GM18508 (cell line): ENCODE measurements around the gene NOB1.
"Not testable (repeated sequence)": the region's sequence is repeated elsewhere in the genome, so short reads cannot be mapped to it uniquely, and the experiment has no call there.

ENCODE experiments used
- ATAC-seq: cut with Tn5 transposase; IDR thresholded peaks from one replicate; pipeline ENCODE4 v1.9.1; 2021; ENCODE audit warnings: moderate number of reproducible peaks; ENCODE audit not compliant: insufficient read depth, unreplicated experiment

Gene NOB1

DNA sequence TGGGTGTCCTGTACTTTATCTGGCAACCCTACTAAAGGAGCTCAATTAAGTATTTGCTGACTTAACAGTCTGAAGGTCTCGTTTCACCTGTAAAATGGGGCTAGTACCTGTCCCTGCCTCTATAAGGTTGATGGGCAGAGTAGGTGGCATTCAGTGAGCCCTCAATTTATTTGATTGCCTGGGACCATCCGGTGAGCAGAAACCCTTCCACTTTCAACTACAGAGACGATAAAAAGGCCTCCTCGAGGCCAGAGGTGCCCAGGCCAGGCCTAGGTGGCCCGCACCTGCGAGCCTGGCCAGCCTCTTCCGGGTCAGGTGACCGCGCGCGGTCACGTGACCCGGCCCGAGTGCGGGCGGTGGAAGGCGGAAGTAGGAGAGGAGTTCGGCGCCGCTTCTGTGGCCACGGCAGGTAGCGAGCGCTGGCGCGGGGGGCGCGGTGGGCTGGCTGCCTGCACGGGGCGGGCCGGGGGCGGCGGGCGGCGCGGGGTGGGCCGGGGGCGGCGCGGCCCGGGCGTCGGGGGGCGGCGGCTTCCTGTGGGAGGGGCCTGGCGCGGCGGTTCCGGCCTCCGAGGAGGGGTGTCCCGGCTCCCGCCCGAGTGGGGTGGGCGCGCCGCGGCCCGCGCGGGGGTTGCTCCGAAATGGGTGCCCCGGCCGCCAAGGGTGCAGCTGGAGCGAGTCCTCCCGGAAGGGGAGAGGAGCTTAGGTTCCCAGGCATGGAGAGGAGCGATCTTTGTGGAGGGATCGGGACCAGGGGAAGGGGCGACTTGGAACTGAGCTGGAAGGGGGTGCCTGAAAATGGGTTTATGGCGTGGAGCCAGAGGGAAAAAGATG lies 7.5 kb upstream of the NOB1 start, which contains the start of gene WWP2:
Gene WWP2, plus strand, starts transcription at position 350 of the 831 bp plus-strand sequence. CDS start 24,679 bp downstream, outside the sequence.
- no peak for ATAC-seq

DNA sequence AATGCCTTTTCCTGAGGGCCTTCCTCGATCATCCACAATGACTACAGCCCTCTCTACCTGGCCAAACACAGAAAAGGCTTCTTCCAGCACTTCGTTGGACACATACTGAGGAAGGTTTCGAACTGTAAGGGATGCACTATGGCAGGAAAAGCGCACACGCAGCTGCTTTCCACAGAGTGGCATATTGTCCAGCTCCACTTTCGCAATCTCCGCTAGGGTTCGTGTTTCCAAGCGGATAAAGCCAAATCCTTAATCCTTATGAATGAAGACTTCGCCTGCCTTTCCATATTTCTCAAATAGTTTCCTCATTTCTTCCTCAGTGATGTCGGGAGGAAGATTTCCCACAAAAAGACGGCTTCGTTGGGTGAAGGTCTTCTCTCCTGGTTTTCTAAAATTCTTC lies 2.6 kb upstream of the NOB1 start:
- not testable (repeated sequence) for ATAC-seq

DNA sequence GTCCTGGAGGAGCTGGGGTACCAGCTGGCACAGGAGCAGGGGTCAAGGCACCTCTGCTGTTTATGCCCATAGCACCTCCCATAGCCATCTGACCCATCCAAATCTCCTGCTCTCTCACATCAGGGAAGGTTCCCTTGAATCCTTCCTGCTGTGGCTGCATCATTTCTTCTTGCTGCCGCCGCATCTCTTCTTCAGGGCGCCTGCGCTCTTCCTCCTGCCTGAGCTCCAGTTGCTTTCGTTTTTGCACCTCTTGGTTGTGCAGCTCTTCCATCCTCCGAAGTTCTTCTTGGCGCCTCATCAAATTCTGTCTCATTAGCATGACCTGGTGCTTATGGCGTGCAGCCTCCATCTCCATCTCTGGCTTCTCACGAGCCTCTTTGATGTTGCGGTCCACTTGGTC lies 2.0 kb upstream of the NOB1 start:
- ATAC-seq = no peak

DNA sequence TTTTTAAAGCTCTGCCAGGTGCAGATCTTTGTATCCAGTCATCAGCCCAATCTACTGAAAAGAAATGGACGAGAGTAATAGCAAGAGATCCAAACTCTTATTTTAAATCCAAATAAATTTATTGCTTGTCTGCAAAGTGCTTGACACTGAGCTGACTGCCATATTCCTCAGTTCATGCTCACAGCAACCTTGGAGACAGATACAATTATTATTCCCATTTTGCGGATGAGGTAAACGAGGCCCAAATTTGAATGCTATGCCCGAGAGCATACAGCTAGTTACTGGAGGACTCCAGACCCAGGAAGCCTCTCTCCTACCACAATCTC lies 620 bp downstream of the NOB1 start:
- no peak for ATAC-seq

DNA sequence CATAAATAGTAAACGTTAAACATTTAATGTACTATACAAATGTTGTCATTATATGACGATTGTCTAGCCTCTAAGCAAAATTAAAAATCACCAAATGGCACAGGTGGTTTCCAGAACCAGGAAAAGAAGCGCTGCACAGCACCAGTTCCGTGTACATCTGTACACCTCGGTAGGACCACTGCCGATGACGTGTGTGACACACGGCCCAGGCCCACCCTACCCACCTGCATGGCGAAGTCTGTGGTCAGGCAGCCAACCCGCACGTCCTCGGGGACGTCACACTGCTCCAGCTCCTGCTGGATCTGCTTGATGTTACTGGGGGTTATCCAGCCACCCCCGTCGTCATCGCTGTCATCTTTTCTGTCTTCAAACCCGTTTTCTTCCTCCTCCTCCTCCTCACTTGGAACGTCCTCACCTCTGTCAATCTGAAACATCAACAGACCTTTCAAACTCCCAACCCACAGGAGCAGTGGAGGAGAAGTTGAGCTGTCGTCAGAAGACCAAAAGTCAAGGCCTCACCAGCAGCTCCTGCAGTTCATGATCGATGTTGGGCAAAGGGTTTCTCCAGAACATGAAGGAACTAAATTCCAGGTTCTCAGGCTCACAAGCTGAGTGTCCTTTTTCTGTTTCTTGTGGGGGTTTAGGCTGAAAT lies 5.9 kb downstream of the NOB1 start:
- ATAC-seq = no peak

DNA sequence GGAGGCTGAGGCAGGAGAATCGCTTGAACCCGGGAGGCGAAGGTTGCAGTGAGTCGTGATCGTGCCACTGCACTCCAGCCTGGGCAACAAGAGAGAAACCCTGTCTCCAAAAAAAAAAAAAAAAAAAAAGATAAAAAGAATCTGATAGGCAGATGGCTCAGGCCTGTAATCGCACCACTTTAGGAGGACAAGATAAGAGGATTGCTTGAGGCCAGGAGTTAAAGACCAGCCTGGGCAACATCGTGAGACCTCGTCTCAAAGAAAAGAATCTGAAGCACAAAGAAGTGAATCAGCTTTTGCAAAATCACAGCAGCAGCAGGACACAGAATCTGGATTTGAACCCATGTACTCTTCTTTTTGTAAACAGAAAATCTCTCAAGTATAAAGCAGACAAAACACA lies 7.6 kb downstream of the NOB1 start:
- ATAC-seq = no peak

DNA sequence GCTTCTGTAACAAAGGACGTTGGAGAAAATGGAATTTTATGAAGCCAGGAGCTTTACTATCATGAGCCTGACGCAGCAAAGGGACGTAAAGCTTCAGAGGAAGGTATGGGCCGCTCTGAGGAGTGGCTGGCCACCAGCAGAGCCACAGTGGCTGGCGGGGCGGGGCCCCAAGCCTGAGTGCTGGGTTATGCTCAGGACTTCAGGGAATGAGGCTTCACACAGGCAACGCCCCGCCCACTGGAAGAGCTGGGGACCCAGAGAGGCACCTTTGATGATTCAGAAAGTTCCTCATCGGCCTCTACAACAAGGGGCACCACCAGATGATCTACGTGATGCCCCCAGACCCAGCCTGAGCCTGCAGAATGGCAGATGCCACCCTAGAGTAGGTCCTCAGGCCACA lies 8.8 kb downstream of the NOB1 start:
- no peak for ATAC-seq

DNA sequence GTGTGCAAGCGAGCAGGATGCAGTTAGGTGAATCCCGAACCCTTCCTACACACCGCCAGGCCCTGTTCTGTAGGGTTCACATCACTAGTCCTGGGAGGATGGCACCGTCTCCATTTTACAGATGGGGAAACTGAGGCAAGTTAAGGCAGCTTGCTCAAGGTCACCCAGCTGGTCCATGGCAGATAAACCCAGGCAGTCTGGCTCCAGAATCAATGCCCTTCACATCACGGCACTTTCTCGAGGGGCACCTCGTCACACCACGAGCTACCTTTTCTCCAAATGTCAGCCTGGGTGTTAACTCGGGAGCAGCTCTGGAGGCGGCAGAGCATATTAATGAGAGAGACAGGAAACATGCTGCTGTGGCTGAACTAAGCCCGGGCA lies 9.5 kb downstream of the NOB1 start:
- ATAC-seq = no peak

DNA sequence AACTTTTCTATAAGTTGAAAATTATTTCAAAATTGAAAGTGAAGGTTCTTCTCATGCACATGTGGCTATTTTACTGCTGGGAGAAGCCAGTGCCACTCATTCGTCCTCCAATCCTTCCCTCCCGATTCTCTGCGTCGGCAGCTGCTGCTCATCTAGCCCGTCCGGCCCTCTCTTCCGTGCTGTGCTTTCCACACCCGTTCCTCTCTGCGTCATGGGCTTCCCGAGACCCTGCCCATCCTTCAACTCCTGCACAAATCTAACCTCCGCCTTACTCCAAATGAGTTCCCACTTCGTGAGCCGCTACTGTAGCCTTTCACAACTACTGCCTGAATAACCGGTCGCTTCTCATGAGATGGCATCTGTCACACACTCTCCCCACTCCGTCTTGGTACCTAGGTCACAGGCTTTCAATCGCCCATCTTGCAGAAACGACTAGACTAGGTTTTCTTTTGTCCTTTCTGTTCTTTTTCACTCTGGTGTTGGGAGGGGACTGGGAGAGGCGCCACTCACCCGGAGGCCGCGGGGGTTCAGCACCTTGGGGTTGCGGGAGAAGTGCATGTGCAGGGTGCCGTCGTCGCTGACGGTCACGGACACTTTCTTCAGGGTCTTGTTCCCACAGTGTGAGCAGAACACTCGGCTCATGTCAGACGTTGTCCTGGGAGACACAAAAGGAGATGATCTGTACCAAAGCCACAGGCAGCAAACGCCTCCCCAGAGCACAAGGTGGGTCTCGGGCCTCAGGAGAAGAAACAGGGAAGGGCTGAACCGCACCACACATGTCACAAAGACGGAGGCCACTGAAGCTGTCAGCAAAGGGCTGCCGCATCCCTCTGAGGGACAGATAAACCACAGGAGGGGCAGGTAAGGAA lies 10.1 kb downstream of the NOB1 start:
- no peak for ATAC-seq

DNA sequence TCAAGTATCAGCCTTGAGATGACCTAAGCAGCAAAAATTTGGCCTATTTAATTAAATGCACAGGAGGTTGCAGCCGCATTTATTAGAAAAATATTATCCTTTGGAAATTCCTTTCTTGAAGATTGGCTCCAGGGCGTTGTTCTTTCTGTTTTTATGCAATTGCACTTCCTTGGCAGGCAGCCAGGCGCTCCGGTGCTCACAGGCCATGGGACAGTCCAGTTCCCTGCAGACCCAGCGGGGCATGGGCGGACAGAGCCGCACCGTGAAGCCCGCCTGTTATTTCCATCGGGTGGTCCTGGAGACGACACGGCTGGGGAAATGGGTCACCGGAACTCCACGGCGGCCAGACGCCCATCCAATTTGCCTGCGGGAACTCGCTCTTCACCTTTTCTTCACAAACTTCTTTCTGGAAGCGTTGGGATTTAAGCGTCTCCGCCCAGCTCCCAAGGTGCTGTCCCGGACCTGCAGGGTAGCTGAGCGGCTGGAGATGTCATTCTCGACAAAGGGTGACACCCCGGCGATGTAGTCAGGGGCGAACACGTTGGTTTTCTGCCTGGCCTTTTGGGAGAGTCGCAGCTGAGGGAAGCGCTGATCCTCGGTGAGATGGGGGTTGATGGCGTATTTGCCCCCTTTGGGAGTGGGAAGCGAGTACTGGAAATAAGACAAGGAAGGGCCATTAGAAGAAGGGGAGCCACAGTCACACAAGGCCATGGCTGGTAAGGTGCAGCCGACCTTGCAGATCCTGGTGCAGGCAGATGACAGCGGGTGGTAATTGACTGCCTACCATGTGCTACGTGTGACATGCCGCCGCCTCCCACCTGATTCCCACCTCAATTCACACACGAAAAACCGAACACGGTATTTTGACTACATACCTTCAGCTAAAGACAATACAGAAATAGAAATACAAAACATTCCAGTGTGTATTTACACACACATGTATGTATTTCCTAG lies 12.5 kb downstream of the NOB1 start:
- ATAC-seq = no peak

DNA sequence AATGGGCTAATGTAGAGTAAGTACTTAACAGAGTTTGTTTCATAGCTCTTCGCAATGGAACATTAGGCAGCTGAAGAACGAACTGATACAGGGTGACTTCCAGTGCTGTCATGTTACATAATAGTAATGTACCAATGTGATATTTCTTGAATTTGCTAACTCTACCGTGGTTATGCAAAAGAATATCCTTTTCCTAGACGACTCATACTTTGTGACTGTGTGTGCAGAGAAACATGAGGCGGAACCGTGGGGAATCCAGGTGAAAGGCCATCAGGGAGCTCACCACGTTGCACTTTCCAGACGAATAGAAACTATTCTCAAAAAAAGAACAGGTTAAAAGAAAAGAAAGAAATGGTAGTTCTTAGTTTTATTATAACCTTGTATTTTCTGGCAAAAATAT lies 13.2 kb downstream of the NOB1 start:
- no peak for ATAC-seq

DNA sequence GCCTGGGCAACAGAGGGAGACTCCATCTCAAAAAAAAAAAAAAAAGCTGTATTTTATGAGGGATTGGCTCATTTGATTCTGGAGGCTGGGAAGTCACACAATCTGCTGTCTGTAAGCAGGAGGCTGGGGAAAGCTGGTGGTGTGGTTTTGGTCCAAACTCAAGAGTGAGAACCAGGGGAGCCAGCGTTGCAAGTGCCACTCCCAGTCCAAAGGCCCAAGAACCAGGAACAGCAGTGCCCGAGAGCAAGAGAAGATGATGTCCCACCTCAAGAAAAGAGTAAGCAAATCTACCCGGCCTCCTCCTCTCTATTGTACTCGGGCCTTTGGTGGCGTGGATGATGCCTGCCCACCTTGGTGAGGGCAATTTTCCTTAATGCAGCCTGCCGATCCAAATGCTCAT lies 22.6 kb downstream of the NOB1 start:
- no peak for ATAC-seq

DNA sequence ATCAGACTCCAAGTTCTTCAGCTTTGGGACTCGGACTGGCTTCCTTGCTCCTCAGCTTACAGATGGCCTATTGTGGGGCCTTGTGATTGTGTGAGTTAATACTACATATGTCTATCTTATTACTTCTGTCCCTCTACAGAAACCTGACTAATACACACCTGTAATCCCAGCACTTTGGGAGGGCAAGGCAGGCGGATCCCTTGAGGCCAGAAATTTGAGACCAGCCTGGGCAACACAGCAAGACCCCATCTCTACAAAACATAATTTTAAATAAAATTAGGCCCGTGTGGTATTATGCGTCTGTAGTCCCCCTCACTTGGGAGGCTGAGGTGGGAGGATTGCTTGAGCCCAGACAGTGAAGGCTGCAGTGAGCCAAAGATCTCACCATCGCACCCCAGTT lies 23.4 kb downstream of the NOB1 start:
- ATAC-seq = not testable (repeated sequence)

DNA sequence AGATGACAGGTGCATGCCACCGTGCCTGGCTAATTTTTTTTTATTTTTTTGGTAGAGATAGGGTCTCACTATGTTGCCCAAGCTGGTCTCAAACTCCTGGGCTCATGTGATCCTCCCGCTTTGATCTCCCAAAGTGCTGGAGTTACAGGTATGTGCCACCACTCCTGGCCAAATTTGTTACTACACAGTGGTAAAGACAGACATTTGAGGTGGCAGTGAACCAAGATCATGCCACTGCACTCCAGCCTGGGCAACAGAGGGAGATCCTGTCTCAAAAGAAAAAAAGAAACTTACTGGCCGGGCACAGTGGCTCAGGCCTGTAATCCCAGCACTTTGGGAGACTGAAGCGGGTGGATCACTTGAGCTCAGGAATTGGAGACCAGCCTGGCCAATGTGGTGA lies 25.7 kb downstream of the NOB1 start:
- ATAC-seq = not testable (repeated sequence)

DNA sequence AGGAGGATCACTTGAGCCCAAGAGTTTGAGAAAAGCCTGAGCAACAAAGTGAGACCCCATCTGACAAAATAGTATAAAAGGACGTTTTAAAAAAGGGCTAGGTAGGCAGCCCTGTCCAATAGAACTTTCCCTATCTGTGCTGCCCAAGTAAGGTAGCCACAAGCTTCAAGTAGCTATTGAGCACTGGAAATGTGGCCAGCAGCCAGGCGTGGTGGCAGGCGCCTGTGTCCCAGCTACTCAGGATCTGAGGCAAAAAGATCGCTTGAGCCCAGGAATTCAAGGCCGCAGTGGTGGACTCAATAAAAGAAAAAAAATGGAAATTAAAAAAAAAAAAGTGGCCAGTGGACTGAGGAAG lies 26.8 kb downstream of the NOB1 start:
- ATAC-seq = no peak

DNA sequence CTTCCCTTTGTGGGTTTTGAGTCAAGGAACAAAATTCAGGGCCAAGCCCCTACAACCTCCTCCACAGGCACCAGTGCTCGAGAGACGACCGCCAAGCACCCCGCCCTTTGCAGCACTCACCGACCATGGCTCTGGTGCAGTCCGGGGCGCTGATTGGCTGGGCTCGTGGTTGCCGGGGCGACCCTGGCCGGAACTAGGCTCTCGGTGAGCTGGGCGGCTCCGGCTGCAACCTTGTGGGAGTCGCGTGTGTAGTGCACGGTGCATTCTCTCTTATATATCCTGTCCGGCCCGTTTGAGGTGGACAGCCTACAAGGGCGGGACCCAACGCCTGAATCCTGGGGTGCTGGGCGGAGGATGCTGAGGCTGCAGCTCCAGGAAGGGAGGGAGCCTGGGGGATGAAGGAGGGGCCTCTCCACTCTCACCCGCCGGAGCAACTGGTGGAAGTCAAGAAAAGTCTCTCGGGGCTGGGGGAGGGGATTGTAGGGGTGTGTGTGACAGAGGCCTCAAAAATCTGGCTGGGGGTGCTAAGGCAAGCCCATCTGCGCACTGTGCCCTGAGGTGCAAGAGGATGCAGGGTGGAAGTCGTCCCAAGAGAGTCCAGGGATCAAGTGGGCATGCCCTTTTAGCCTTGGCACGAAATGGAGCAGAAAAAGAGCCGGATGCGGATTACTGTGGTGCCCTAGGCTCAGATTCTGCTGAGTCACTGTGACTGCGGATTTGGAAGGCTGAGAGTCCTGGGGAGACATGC lies 28.2 kb downstream of the NOB1 start, which contains the start of gene NQO1:
Gene NQO1, minus strand, starts transcription at position 248 of the 748 bp plus-strand sequence. Its CDS starts 121 bp downstream, at position 127.
- peak; percentile 66 for ATAC-seq

DNA sequence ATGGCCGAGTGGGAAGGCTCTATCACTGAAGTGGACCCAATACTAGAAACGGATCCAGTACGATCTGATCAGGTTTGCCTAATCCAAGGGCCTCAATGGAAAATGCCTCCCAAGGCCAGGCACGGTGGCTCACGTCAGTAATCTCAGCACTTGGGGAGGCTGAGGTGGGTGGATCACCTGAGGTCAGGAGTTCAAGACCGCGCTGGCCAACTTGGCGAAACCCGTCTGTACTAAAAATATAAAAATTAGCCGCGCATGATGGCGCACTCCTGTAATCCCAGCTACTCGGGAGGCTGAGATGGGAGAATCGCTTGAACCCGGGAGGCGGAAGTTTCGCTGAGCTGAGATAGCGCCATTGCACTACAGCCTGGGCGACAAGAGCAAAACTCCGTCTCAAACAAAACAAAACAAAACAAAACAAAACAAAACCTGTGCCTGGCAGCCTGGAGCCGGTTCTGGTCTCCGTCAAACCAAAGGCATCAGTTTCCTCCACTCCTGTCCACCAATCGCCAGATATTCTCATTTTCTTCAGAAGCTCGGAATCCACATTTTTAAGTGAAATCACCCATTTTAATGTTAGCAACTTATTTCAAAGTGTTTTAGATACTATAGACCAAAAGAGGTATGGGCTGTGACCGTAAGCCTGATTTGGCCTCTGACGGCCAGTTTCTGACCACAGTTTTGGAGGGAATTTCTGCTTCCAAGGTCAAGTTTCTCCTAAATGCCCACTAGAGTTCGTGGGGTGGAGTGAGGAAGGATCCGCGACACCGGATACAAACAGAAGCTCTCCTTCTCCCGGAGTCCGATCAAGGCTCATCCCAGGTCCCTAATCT lies 29.0 kb downstream of the NOB1 start:
- ATAC-seq = no peak

DNA sequence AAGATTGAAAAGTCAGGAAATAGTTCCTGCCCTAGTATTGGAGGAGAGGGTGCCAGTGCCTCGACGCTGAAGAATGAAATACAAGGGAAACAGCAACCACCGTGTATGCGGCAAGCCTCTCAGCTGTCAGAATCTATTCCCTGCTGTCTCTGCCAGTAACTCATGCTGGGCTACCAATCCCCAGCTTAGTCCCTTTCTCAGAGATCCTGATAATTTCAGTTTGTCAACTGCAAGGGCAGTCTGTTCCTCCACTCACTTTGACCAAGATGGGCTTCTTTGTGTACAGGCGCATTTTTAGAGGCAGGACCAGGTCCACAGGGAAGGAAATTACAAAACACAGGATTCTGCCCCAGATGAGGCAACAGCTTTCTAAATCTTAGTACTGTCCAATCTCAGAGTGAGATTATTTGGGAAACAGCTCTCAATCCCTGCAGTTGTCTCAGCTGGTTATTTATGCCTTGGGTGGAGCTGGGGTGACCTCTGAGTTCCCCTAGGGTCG lies 29.7 kb downstream of the NOB1 start:
- no peak for ATAC-seq
